Muscle of arm (tissue), 12 donors: ENCODE results near the gene CHMP3. TPM values are rescaled to one million over a fixed set of nuclear protein-coding genes. Genes with fewer than 3 reads are reported as not detected.
"Not testable (repeated sequence)": the region's sequence is repeated elsewhere in the genome, so short reads cannot be mapped to it uniquely, and the experiment has no call there.

Experiments used
- DNase-seq: peaks from one replicate; pipeline ENCODE4 v3.0.0-alpha.2; 2013
- polyA plus RNA-seq, 12 donors: library from polyadenylated mRNA; unstranded; fragments of 120-200 nt; gene quantifications; one replicate each; pipeline ENCODE4 v1.2.1, GENCODE V29; 2013; ENCODE audit not compliant: insufficient read length in 12 of 12

Gene CHMP3
- polyA plus RNA-seq, 12 donors = 84.8 to 674 (median 151) TPM

DNA sequence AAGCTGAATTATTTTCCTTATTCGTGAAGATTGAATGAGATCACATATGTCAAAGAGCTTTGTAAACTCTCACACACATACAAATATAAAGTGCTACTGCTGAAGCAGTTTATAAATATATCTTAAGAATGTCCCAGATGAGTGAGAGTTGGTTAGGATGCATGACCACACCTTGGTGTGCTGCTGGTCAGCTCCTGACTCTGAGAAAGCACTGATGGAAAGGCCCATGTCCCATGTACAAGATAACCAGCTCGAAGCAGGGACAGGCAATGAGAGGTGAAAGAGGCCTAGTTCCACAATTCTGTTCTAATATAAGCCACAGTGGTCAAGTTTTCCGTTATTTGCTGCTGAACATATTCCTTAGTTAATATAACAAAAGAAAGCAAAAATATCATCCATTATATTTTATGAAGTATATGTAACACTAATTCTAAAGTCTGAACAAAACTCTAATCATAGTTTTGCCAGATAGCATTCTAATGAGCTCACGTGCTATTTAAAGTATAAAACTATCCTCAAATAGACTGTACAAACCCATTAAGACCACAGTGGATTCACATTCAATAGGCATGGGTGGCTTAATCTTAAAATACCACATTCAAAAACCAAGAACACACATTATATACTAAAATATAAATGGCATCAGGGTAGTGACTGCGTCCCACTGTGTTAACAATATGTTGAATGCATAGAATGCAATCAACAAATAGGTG lies 49.1 kb downstream of the CHMP3 start:
- DNase-seq = no peak

DNA sequence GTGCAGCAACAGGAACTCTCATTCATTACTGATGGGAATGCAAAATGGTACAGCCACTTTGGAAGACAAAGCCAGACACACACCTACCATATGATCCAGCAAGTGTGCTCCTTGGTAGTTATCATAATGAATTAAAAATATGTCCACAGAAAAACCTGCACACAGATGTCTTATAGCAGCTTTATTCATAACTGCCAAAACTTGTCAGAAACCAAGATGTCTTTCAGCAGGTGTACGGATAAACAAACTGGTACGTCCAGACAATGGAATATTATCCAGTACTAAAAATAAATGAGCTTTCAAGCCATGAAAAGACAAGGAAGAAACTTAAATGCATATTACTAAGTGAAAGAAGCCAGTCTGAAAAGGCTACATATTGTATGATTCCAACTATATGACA lies 50.4 kb downstream of the CHMP3 start:
- DNase-seq = no peak

DNA sequence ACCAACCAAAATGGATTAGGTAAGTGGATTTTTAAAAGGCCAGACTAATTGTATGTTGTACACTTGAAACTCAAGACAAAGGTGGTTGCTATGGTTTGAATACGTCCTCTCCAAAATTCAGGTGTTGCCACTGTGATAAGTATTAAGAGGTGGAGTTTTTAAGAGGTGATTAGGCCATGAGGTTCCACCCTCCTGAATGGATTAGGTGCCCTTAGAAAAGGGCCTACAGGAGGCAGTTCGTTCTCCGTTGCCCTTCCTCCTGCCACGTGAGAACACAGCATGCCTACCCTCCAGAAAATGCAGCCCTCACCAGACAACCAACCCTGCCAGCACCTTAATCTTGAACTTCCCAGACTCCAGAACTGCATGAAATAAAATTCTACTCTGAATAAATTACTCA lies 51.2 kb downstream of the CHMP3 start:
- no peak for DNase-seq

DNA sequence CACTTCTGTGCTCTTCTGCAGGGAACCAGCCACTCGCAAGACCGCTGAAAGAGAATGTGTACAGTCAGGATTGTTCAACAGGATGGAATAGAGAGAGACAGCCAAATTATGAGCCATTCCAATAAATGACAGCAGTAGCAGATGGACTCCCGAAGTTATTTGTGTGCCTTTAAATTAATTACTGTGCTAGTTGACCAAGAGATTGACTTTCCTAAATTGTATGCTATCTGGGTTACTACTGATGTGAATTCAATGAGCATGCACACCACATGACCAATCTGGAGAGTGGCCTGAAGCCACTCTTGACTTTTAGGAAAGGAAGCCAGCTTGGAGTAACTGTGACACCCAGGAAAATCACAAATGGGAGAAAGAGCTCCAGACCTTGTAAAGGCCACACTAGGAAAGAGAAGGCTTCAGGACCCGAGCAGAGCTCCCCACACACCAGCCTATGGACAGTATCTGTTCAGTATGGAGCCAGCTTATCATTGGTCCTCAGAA lies 52.8 kb downstream of the CHMP3 start:
- DNase-seq = no peak

DNA sequence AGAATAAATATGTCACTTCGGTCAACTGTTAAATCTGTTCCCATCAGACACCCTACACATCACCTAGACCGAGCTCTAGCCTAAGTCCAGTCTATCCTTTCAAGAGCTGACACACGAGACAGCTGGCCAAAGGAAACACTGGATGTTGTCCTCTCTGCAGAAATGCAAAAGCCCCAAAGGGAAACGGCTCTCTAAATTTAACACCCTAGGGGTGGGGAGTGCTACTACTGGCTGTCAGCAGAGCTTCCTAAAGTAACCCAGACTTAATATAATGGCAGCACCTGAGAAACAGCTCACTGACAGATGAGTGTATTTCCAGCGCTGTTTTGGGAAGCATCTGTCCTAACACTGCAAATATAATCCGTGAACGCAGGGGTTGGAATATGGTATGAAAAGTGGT lies 55.6 kb downstream of the CHMP3 start:
- no peak for DNase-seq

DNA sequence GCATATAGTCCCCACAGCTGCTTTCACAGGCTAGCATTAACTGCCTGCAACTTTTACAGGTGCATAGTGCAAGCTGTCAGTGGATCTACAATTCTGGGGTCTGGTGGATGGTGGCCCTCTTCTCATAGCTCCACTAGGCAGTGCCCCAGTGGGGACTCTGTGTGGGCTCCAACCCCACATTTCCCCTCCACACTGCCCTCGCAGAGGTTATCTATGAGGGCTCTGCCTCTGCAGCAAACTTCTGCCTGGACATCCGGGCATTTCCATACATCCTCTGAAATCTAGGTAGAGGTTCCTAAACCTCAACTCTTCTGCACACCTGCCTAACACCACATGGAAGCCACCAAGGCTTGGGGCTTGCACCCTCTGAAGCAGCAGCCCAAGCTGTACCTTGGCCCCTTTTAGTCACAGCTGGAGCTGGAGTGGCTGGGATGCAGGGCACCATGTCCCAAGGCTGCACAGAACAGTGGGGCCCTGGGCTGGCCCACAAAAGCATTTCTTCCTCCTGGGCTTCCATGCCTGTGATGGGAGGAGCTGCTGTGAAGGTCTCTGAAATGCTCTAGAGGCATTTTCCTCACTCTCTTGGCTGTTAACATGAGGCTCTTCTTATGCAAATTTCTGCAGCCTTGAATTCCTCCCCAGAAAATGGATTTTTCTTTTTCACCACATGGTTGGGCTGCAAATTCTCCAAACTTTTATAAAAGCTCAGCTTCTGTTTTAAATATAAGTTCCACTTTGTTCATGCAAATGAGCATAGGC lies 62.7 kb downstream of the CHMP3 start:
- no peak for DNase-seq

DNA sequence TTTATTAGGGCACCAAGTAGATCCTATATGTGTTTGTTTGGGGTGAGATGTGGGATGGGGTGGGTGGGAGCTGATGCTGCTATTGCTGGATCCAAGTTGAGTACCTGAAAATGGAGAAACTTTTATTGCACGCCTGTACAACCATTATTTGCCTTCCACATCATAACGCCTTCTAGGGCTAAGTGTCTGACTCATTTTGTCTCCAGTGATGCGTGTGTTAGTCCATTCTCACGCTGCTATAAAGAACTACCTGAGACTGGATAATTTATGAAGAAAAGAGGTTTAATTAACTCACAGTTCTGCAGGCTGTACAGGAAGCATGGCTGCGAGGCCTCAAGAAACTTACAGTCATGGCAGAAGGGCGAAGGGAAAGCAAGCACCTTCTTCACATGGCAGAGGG lies 63.9 kb downstream of the CHMP3 start:
- no peak for DNase-seq

DNA sequence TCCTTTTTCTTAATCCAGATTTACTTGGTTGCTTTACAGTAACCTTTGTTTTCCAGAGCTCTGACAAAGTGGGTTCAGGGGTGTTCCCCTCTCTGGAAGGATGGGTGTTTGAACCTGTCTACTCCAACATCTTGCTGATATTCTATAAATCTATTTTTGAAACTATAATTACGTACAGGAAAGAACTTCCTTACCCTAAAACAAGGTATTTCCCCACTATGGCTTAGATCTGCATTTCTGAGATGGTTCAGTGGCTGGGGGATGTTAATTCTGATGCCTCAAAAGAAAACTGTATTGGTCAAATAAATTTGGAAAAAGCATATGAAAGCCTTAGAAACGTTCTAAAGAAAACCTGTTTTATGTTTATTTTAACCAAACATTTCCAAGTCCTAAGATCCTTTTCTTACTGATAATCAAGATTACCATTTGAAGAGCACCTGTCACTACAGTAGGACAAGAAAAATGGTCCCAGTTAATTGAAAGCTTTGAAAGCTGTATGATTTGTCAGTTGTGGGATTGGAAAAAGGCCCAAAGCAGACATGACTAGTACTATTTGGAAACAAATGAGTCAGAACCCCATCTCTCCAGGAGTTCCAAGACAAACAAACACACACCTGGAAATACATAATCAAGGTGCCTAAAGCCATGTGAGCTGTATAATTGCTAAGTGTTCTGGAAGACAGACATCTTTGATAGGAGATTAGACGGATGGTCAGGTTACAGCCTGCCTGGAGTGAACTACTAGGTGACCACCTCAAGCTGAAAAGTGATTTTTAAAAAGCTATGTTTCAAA lies 64.6 kb downstream of the CHMP3 start:
- DNase-seq = no peak

DNA sequence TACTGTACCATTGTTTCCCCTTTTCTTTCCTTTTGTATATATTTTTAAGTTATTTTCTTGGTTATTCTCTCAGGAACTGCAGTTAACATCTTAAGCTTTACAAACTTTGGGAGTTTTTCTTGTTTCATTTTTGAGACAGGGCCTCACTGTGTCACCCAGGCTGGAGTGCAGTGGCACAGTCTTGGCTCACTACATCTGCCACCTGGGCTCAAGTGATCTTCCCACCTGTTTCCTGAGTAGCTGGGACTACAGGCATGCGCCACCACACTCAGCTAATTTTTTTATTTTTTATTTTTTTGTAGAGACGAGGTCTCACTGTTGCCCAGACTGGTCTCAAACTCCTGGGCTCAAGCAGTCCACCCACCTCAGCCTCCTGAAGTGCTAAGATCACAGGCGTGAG lies 66.9 kb downstream of the CHMP3 start:
- DNase-seq = not testable (repeated sequence)

DNA sequence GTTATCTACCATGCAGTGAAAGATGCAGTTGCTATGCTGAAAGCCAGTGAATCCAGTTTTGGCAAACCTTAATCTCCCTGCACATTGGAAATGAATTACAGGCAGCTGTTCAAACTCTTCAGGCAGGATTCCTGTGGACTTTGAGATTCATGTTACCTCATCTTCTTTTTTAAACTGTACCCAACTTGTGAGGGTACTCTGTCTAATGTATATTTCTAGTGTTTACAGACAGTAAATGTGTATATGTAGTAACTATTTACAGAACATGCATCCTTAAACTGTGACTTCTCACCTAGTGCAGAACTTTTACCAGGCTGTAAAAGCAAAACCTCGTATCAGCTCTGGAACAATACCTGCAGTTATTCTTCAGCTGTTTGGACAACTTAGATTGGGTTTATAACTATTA lies 71.2 kb downstream of the CHMP3 start:
- peak; percentile 53 for DNase-seq

DNA sequence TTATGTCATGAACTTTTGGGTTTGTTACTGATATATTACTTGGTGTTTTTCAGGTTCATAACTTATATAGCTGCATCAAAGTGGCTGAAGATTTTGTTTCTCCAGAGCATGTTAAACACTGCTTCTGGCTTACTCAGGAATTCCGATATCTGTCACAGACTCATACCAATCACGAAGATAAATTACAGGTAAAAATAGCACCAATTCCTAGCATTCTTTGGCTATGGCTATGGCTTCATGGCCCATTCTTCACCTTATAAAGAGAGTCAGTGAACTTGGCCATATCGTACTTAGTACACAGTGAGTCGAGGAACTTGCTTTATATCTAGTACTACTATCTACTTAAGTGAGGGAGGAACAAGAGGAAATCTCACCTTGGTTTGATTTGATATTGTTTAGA lies 72.2 kb downstream of the CHMP3 start:
- DNase-seq = no peak

DNA sequence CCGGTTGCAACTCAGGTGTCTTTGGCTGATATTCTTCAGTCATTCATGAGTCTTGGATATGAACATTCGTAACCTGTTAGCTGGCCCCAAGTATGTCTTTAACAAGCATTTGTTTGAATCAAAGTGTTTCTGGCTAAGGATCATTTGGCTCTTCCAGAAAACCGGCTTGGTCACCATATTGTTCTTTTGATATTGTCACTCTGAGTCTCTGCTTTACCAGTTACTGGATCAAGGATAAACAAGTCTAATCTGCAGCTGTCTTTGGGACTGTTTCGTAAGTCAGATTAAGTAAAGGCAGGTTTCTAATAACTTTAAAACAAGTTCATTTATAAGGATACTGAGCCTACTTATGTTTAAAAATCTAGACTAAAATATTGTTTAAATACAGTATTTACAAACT lies 73.0 kb downstream of the CHMP3 start:
- DNase-seq = no peak

DNA sequence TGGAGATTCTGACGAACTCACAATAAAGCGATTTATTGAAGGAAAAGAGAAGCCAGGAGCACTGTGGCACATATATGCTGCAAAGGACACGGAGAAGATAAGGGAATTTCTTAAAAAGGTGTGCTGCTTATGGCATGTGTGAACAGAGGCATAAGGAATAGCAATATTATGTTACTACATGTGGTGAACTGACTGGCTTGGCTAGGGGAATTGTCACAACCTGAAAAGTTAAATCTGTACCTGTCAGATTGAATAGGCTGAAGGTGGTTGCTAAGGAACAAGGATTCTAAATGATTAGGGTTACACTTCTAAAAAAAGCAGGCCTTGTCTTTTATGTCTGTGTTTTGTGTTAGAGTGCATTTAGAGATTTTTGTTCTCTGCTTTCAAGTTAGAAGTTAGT lies 73.7 kb downstream of the CHMP3 start:
- no peak for DNase-seq

DNA sequence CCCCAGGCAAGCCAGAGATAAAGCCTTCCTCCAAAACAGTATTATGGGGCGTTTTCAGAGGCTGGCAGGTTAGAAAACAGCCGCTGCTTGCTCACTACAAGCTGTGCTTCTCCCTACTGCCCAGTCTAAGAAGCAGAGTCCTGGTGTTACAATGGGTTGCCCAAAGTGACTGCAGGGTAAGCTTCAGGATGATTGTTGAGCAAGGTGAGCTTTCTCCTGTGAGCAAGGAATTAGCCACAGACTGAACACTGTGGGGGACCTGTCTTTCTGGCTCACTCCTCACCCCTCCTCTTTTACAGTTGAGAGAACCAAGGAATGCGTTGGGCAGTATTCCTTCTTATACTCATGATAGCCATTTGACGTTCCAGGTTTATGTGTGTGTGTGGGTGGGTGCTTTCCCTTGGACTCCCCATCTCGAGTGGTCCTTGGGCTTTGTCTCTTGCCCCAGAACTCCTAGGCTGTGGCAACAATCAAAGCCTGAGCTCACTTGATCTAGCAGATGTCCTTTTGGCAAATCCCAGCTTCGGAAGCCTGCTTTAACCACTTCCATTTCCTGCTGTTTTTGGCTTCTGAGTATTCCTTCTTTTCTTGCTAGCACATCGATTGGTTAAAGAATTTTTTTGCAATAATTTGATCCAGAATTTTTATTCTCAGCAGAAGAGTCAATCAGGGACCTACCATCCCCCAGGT lies 74.5 kb downstream of the CHMP3 start:
- DNase-seq = no peak

DNA sequence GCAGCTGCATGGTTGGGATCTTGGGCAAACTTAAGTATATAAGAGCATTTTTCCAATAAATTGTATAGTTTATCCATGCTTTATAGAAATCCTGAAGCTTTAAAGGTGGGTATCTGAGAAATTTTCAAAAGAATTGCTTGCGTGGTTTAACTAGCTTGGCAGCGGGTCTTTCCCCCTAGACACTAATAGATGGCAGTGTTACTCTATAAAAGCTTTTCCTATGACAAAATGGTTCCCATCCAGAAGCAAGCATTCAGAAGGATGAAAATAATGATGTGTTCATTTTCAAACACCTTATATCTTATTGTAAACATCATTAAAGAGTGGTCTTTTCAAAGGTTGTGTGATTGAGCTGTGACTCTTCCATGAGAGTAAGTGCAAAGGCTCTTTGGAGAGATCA lies 76.2 kb downstream of the CHMP3 start:
- DNase-seq = no peak

DNA sequence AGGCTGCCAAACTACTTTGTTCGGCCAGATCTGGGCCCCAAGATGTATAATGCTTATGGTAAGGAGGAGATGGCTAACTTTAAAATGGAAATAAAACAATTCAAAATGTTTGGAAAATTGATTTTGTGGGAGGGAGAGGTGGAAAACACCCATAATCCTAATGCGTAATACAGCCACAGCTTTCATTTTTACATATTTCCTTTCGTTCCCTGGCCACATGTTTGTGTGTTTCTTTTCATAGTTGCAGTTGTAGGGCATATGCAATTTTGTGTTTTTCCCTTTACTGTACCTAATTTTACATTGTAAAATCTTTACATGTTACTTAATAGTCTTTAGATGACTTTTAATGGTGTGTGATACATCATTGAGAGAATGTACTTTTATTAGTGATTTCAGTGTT lies 77.4 kb downstream of the CHMP3 start:
- no peak for DNase-seq

DNA sequence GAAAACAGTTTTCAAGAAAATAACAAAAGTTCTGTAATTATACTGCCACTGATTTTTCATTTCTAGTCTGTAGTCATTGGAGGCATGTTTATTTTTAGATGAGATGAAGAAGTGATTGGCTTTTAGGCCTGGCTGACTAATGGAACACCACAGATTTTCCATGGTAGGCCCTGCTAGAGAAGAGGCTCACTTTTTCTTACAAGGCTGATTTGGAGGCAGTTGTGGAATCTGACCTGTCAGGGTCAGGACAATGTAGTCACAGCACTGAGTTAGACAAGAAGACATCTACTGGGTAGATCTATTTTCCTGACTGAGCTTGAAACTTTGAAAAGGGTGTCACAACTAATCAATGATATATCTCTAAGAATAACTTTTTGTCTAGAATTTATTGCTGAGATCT lies 78.1 kb downstream of the CHMP3 start:
- no peak for DNase-seq

DNA sequence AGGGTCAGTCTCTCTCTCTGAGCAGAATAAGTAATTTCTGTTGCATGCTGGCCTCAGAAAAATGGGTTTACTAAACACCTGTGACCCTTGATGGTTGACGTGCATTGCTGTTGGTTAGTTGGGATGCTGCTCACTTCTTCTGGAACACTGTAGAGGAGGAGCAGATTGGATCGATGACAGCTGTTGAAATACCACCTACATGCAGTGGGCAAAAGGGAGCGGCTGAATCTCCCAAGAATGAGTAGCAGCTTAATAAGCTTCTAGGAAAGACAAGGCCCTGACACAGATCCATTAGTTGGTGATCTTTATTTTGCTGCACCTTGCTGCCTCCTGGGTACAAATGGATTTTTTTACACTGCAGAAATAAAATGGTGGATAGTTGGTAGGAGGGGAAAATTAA lies 78.9 kb downstream of the CHMP3 start:
- no peak for DNase-seq

DNA sequence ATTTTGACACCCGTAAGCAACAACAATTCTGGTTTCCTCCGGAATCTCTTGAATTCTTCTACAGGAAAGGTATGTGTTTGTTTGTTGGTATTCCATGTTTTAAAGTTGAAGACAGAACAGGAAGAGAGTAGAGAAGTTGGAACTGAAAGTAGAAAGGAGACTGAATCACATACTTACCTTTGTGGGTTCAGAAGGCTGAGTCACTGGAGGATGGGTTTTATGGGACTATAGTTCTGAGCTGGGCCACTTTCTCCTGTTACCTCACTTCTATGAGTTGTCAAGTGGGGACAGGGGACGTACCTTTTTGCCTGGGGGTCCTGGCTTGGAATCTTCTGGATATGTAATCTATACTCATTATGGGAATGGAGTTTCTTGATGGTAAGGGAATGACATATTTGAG lies 81.2 kb downstream of the CHMP3 start:
- DNase-seq = no peak

DNA sequence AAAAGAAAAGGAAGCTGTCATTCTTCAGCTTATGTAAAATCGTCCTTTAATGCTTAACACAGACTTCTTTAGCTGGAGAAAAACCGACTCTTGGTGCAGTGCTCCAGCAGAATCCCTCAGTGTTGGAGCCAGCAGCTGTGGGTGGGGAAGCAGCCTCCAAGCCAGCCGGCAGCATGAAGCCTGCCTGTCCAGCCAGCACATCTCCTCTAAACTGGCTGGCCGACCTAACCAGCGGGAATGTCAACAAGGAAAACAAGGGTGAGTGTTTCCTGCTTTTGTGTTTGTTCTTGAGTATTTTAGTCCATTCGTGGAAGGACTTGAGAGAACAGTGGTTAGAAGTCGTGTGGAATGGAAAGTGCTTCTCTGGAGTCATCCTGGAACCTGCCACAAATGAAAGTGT lies 83.1 kb downstream of the CHMP3 start:
- DNase-seq = peak; percentile 31

DNA sequence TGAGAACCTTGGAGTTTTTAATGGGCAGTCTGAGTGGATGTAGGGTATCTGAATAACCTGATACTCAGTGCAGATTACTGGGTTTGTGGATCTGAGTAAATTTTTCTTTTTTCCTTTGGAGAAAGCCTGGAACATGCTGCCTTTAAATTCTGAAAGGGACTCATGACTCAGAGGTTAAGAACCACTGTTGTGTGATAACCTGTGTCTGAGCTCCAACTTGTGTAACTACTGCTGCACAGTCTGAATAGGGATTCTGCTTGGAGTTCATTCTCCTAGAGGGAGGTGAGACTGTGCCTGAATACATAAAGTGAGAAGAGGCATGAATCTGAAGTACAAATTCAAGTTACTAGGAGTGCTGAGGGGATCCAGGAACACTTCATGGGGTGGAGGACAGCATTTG lies 85.9 kb downstream of the CHMP3 start:
- DNase-seq = no peak

DNA sequence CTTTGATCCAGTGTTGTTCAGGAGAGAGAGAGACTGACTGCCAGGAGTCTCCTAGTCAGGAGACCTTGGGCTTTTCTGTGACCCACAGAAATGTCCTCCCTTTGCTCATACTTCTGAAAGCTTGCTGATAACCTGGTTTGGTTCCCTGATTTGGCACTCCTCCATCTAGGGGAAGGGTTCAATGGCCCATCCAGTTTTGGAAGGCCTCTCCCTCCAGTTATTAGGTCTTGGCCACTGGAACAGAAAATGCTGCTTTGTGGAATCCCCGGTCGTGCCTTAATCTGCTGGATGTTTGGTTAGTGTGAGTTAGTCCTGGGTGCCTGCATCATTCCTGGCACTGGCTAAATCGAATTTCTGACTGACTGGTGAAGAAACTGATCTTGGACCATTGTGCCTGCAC lies 86.3 kb downstream of the CHMP3 start:
- no peak for DNase-seq
